Head of caudate nucleus (tissue), 42 donors: ENCODE data around the gene NPHP4.
"Not testable (repeated sequence)": the region's sequence is repeated elsewhere in the genome, so short reads cannot be mapped to it uniquely, and the experiment has no call there.

ENCODE experiments used
- DNase-seq, 42 donors: peaks; one replicate each; pipeline versions ENCODE4 v3.0.0 to v3.0.0-alpha.2; 2020 to 2021; ENCODE audit warnings: mixed read lengths in 7 of 42
- intact Hi-C: fragments of 100-400 bp; cut with DNase I; formaldehyde crosslinking; loops from one replicate; pipeline ENCODE4 v1.15.0; 2022

Gene NPHP4

DNA sequence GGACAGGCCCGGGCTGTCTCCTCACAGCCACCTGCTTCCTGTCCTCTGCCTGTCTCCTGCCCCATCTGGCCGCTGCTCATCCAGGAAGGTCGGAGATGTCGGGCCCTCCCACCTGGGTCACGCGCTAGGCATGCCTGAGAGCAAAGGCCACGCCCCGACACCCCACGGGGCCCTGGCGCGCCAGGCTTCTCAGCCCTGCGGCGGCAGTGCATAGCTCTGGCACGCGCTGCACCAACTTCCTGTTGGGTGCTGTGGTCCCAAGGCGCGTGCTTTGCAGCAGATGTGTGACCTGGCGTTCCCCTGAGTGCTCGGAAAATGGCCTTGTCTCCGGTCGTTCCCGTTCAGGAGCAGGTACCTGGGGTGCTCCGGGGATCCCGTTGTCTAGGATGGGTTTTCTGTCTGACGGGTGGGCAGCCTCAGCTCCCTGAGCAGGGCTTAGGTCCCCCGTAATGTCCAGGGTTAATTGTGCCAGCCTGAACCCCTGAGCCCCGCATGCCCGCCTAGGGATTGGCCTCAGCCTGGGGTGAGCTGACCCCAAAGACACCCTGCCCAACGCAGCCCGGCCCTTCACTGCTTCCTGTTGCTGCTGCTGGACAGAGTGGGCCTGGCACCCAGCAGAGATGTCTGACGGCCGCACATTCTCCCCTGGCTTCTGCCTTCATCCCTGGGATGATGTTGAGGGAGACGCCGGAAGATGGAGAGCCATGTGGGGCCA, 34.0 kb upstream of the NPHP4 start:
- intact Hi-C loops = no loop called here
- DNase-seq = peak in 37 of 42 donors; percentile 17 to 80 (median 50)

DNA sequence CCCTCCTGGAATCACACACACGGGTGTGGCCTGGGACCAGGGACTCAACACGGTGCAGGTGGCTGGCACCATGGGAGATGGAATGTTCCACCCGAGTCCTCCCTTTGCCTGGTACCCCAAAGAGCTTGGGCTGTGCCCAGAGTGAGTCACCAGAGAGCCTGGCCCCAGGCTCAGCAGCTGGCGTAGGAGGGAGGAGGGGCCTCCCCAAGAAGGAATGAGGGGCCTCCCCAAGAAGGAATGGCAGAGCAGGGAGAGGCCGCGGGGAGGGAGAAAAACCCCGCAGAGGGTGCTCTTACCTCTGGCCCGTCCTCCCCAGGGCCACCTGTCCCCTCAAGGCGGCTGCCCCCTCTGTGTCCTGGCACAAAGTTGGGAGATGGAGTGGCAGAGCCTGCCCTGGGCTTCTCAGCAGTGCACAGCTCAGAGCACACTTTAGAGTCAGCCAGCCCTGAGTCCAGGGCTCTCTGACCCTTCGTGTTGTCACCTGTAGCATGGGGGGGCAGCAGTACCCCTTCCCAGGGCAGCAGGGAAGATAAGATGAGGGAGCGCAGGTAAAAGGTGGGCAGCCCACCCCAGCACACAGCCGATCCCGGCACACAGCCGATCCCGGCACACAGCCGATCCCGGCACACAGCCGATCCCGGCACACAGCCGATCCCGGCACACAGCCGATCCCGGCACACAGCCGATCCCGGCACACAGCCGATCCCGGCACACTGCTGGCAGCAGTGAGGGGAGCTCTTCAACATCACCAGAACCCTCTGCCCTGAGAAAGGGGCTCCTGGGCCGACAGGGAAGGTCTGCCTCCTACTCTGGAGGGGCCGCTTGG, 33.3 kb upstream of the NPHP4 start:
- DNase-seq = peak in 37 of 42 donors; percentile 28 to 86 (median 63)
- intact Hi-C loops = no loop called here

DNA sequence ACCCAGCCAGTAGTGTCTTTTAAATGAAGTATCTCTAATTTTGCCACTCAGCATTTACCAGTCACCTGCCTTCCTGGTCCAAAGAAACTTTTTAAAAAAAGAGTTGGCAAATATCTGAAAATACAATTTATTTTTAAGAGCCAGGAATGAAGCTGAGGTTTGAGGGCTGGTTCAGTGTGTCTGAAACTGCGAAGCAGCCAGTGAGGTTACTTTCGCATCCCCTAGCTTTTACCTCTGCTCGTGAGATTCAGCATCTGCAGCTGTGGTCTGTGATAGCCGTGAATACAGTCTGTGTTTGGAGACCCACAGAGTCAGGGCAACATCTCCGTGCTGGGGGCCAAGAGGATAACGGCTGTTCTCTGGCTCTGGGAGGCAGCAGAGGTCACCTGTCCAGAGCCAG, 32.2 kb upstream of the NPHP4 start:
- DNase-seq = no peak
- intact Hi-C loops = no loop called here

DNA sequence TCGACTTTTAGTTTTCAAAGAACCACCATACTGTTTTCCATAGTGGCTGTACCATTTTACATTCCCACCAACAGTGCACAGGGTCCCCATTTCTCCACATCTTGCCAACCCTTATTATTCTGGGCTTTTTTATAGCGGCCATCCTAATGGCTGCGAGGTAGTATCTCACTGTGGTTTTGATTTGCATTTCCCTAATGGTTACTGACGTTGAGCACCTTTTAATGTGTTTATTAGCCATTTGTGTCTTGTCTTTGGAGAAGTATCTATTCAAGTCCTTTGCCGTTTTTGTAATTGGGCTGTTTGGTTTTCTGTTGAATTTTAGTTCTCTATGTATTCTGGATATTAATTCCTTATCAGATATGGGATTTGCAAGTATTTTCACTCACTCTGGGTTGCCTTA, 31.1 kb upstream of the NPHP4 start:
- DNase-seq = no peak
- intact Hi-C loops = no loop called here

DNA sequence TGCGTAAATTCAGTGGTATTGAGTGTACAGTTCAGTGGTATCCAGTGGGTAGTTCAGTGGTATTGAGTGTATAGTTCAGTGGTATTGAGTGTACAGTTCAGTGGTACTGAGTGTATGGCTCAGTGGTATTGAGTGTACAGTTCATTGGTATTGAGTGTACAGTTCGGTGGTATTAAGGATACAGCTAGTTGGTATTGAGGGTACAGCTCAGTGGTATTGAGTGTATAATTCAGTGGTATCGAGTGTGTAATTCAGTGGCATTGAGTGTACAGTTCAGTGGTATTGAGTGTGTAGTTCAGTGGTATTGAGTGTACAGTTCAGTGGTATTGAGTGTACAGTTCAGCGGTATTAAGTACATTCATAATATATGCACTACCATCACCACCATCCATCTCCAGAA, 30.0 kb upstream of the NPHP4 start:
- DNase-seq = no peak
- intact Hi-C loops = no loop called here

DNA sequence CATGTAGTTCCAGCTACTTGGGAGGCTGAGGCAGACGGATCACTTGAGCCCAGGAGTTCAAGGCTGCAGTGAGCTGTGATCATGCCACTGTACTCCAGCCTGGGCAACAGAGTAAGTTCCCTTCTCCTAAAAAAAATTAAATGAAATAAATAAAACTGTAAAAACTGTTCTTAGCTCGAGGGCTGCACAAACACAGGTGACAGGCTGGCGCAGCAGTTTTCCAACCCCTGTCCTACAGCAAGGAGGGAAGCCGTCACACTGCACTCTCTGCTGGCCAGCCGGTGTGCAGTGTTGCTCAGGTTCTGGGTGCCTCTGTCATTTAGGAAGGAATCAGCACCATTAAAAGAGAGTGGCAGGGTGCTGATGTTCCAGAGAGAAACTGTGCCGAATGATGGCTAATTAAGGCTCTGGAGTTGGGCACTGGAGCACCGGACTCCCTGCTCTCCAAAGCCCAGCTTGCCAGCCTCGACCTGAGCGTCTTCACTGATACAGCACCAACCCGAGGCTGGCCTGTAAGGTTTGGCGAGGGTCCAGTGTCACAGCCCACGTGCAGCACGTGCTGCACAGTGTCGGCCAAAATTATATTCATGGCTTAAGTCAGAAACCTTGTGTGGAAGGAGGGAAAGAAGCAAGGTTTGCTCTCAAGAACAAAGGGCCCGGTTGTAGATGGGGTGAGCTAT, 27.1 kb upstream of the NPHP4 start:
- intact Hi-C loops = no loop called here

DNA sequence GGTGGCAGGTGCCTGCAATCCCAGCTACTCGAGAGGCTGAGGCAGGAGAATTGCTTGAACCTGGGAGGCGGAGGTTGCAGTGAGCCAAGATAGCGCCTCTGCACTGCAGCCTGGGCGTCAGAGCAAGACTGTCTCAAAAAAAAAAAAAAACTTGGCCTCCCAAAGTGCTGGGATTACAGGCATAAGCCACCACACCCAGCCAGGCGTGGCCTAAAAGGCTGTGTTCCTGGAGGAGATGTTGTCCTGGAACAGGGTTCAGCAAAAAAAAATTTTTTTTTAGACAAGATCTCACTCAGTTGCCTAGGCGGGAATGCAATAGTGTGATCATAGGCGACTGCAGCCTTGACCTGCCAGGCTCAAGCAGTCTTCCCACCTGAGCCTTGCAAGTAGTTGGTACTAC, 25.4 kb upstream of the NPHP4 start:
- intact Hi-C loops, DNase-seq: not testable (repeated sequence)

More for the DNA sequence above, 27.1 kb upstream of the NPHP4 start:
- no peak for DNase-seq

DNA sequence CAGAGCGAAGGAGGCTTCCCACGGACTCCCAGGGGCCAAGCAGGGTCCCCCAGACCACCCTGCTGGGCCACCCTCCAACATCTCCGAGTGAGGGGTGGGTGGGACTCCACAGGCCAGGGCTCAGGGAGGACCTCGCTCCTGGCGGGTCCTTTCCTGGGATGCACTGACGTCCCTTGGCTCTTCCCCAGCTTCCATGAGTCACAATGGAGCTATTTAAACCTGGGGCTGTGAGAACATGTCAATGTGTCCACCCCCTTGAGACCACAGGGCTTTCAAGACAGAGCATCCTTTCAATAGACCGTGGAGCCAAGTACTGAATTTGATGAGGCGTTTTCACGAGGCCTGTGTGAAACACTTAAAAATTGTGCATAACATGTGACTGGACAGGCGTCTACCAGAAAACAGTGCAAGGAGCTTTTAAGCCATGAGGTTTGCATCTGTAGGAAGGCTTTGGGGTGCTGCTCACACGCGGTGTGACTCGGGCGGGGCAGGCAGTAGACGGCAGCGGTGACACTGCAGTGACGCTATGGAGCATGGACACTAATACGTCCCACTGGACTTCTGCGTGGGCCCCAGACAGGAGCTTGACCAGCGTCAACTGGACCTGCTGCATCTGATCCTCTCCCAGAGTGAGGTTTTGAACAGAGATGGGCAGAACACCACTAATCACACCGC, 24.1 kb upstream of the NPHP4 start:
- no peak for DNase-seq
- intact Hi-C loops = no loop called here

DNA sequence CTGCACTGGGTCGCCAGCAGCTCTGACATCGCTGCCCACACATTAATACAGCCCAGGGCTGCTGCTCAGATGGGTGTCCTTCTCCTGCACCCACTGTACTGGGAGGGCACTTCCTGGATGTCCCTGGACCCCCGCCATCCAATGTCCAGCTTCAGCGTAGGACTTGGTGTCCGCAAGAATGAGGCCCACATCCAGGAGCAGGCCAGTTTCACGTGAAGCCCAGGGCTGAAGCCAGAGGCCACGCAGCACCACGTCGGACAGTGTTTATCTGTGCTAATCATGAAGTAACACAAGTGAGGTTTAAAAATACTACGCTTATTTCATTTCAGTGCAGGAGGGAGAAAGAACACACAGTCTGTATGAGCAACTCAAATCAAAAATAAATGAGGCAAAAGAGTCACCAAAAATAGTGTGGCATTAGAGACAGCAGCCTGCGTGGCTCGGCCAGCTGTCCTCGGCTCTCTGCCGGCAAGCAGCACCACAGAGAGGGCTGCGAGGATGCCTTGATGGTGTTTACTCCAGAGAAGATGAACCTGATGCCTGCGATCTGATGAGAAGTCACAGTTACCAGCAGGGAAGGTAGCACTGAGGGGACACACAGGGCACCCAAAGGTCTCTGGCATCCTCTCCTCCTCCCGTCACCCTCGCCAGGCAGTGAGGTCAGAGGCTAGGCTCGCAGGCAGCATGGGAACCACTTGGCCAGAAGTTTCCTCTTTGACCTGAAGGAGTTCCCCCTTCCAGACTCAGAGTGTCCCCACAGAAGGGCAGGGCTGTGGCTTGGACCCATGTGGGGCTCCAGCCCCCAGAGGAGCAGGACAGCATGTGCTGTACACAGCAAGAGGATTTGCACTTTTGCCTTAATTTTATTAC, 22.1 kb upstream of the NPHP4 start:
- DNase-seq = no peak
- intact Hi-C loops = no loop called here

DNA sequence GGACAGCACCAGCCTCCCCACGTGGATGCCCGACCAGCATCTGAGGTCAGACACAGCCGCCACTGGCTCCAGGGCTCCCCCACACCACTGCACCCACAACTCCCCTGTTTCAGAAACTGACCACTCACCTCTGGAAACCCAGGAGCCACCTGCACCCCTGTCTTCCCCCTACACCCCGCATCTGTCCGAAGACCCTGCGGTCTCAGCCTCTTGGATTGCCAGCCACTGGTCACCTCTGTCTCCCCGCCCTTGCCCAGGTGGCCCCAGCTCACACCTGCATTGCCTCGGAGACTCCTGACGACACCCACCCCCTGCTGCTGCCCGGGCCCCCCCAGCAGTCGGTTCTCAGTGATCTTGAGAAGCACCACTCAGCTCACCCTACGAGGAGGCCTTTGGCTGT, 21.3 kb upstream of the NPHP4 start:
- no peak for DNase-seq
- intact Hi-C loops = no loop called here

DNA sequence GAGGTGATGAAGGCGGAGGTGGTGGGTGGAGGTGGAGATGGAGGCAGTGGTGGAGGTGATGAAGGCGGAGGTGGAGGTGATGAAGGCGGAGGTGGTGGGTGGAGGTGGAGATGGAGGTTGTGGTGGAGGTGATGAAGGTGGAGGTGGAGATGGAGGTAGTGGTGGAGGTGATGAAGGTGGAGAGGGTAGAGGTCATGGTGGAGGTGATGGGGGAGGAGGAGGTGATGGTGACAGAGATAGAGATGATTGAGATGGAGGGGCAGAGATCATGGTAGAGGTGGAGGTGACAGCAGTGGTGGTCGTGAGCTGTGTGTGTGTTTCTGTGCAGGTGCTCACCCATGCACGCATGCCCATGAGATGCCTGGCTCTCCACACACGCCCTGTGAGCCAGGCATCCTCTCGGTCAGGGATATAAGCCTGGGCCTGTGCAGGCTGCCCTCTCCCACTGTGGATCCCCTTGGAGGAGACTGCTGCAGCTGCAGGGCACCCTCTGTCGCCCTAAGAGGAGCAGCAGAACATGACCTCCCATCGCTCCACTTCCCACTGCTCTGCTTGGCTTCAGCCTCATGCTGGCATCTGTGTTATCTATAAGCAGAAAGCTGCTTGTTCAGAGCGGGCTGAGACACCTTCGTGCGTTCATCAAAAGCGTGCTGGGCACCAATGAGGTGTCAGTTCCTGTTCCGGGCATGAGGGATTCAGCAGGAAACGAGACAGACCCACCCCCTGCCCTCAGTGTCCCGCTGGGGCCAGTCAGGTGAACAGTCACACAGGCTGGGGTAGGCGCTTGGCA, 20.5 kb upstream of the NPHP4 start:
- DNase-seq = no peak
- intact Hi-C loops = no loop called here

DNA sequence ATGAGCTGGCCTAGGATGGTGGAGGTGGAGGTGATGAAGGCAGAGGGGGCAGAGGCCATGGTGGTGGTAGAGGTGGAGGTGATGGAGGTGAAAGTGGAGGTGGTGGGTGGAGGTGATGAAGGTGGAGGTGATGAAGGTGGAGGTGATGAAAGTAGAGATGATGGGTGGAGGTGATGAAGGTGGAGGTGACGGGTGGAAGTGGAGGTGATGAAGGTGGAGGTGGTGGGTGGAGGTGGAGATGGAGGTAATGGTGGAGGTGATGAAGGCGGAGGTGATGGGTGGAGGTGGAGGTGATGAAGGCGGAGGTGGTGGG, 19.7 kb upstream of the NPHP4 start:
- intact Hi-C loops = no loop called here
- no peak for DNase-seq

DNA sequence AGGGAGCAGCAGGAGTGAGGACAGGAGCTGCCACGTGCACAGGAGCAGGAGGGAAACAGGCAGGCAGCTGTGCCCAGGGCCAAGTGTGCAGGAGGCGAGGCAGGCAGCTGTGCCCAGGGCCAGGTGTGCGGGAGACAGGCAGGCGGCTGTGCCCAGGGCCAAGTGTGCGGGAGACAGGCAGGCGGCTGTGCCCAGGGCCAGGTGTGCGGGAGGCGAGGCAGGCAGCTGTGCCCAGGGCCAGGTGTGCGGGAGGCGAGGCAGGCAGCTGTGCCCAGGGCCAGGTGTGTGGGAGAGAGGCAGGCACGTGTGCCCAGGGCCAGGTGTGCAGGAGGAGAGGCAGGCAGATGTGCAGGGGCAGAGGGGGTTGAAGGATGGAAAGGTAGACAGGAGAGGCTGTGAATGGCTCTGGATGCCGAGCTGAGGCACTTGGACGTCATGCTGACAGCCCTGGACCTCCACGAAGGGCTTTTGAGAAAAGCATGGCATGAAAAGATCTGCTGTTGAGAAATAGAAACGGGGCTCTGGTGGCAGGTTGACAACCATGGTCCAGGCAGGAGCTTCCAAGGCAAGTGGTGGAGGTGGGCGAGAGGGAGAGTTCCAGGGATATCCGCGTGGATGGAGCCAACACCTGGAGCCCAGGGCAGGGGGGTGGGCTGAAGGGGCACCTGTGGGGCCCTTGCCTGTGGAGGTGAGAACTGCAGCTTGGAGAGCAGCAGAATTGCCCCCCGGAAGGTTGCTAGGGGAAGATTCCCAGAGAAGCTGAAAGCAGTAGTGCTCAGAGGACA, 19.1 kb upstream of the NPHP4 start:
- intact Hi-C loops = no loop called here
- DNase-seq = no peak

DNA sequence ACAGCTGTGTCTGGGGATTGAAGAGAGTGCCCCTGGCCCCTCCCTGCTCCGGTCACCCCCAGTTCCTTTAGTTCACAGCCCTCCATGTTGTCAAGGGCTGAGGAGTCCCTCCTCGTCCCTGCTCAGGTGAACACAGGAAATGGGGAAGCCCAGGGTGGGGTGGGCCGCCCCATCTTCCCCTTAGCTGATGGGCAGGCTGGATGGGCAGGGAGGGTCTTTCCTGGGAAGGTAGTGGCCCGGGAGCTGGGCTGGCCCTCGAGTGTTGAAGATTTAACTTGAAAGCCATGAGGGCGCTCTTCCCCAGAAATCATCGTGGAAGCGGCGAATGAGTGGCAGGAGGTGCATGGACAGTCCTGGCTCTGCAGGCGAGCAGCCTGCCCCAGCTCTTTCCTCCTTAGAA, 18.3 kb upstream of the NPHP4 start:
- DNase-seq = no peak
- intact Hi-C loops = no loop called here

DNA sequence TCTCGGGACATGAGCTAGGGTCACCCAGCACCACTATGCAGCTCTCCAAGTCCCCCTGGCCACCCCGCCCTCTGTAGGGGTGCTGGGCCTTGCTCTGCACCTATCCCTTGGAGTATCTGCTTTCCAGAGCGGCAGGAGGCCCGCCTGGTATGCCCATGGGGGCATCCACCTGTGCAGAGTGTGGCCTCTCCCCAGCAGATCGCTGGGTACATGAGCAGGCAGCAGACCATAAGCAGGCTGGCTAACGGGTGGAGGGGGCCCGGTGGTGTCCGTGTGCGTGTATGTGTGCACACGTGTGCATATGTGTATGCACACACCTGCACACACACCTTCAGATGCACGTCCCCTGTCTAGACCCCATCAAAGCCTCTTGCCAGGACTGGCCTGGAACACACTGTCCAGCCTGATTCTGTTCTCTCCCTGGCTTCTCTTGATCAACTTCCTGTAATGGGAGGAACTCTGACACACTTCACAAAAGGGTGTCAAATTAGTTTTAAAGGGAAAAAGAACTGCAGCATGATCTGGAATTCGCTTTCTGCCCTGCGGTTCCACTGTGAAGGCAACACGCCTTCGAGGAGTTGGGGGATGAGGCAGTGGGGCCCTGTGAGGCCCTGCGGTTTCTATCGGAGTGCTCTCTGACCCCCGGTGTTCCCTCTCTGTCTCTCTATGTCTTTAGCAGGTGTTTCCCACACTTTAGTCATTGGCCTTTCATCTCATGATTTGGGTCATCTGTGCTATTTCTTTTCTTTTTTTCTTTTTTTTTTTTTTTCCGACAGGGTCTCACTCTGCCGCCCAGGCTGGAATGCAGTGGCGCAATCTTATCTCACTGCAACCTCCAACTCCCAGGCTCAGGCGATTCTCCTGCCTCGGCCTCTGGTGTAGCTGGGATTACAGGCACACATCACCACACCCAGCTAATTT, 17.2 kb upstream of the NPHP4 start:
- no peak for DNase-seq
- intact Hi-C loops = no loop called here

DNA sequence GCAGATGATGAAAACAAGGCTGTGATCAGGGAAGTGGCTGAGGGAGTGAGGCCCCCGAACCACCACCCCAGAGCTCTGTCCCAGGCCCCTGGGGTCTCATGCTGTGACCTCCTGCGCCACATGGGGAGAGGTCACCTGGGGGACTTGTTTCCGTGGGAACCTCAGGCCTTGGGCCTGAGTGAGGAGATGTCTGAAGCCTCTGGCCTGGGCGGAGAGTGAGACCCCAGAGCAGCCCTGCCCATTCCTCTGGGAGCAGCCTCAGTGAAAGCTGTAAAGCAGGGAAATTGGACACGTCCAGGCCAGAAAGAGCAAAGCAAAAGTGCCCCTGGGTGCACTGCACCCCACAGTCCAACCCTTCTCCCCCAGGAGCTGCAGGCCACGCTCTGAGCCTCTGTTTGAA, 16.5 kb upstream of the NPHP4 start:
- no peak for DNase-seq

More for the DNA sequence above, 16.5 kb upstream of the NPHP4 start:
- intact Hi-C loops = no loop called here
